ENCODE results near the gene POPDC3.

GRCh38 chr6:105209950-105210706, 30.3 kb upstream of the POPDC3 start:
- TF ChIP-seq CTCF (IDR thresholded peaks at IDR 0.05; ENCODE audit: borderline replicate concordance, extremely low read depth, low read length, poor library complexity, severe bottlenecking) (no peak), EZH2 (IDR thresholded peaks at IDR 0.05; ENCODE audit: borderline replicate concordance, low read depth, low read length, severe bottlenecking) (no peak)
